Upper lobe of left lung (tissue), 6 donors: ENCODE measurements around the gene LRRC74A. TPM values are rescaled to one million over a fixed set of nuclear protein-coding genes. Genes with fewer than 3 reads are reported as not detected.

Source experiments
- ATAC-seq, 2 donors: fragments of 200-7000 bp; cut with Tn5 transposase; one replicate each; pipeline ENCODE4 v1.9.1; 2022; ENCODE audit warnings: mild to moderate bottlenecking in 2 of 2, moderate library complexity in 2 of 2; ENCODE audit not compliant: low FRiP score in 2 of 2
- DNase-seq, 2 donors: peaks; one replicate each; pipeline ENCODE4 v3.0.0-alpha.2; 2019 to 2020
- H3K27ac ChIP-seq, 4 donors: fragments of 200-600 bp; sonication (generic); one replicate each; pipeline ENCODE4 v1.5.1; 2016 to 2019
- H3K27me3 ChIP-seq, 4 donors: fragments of 200-600 bp; sonication (generic); one replicate each; pipeline ENCODE4 v1.5.1; 2017 to 2019
- H3K36me3 ChIP-seq, 4 donors: fragments of 200-600 bp; sonication (generic); one replicate each; pipeline ENCODE4 v1.5.1; 2016 to 2019
- H3K4me1 ChIP-seq, 4 donors: fragments of 200-600 bp; sonication (generic); one replicate each; pipeline ENCODE4 v1.5.1; 2018 to 2019
- H3K4me3 ChIP-seq, 4 donors: fragments of 200-600 bp; sonication (generic); one replicate each; pipeline ENCODE4 v1.5.1; 2017 to 2019; ENCODE audit warnings: mild to moderate bottlenecking in 2 of 4, moderate library complexity in 1 of 4
- H3K9me3 ChIP-seq, 4 donors: fragments of 200-600 bp; sonication (generic); one replicate each; pipeline ENCODE4 v1.5.1; 2018 to 2019
- CTCF ChIP-seq, 6 experiments: fragments of 450-650 bp in 4 of 6; fragments of 200-600 bp in 2 of 6; sonication (generic) in 2 of 6; IDR thresholded peaks; one replicate each; pipeline ENCODE4 v1.5.1; 2016 to 2019; ENCODE audit warnings: antibody characterized with exemption in 6 of 6
- EP300 ChIP-seq, 4 donors: sonication (generic); formaldehyde crosslinking; IDR thresholded peaks; one replicate each; pipeline ENCODE4 v1.5.1; 2017; ENCODE audit warnings: antibody characterized with exemption in 4 of 4, control low read depth in 2 of 4
- POLR2A ChIP-seq, 4 donors: fragments of 450-650 bp; IDR thresholded peaks; one replicate each; pipeline ENCODE4 v1.5.1; 2016 to 2017; ENCODE audit warnings: antibody characterized with exemption in 4 of 4, mild to moderate bottlenecking in 2 of 4
- POLR2AphosphoS5 ChIP-seq, 2 donors: sonication (generic); formaldehyde crosslinking; IDR thresholded peaks; one replicate each; pipeline ENCODE4 v1.5.1; 2017; ENCODE audit warnings: antibody characterized with exemption in 2 of 2
- WGBS, 2 donors: methylation state at CpG; one replicate each; pipeline ENCODE4 v1.1.5; 2017 to 2018; 5-methylcytosine and 5-hydroxymethylcytosine counted together
- total RNA-seq, 6 donors: library from RNA; depleted of rRNA in 4 of 6; stranded (reverse); fragments of >200 nt in 4 of 6; gene quantifications; one replicate each; pipeline versions ENCODE4 v1.1.0 to v1.2.1, GENCODE V29; 2016 to 2021
- donor health status: DM: no; HTN: no; CAD: no; lungs with moderate emphysema.
- donor health status: DM: no; HTN: yes; CAD: no; lungs with severe emphysema.

LRRC74A gene
- total RNA-seq, 6 donors from 2014 or later = not detected

- H3K4me3 ChIP-seq = no peak overlapping the region
- WGBS, 2 donors = 71 to 77% methylated on average over 2 of the region's 2 CpGs
- ATAC-seq = no peak
- peak overlapping the region; percentile 11 to 68 (median 30) for H3K27ac ChIP-seq
- peaks cover 16 to 43% (median 31%) of the 10 kb centered on the region in 4 donors for H3K4me1 ChIP-seq
- H3K27me3 ChIP-seq = no peaks in the 10 kb centered on the region
- no peak for TF ChIP-seq POLR2A (IDR thresholded peaks at IDR 0.05)
- no peak for TF ChIP-seq CTCF (IDR thresholded peaks at IDR 0.05)
- TF ChIP-seq EP300 (IDR thresholded peaks at IDR 0.05) = no peak
- TF ChIP-seq POLR2AphosphoS5 (IDR thresholded peaks at IDR 0.05) = no peak
- H3K9me3 ChIP-seq = no peaks in the 10 kb centered on the region
- H3K36me3 ChIP-seq = peaks cover 0 to 41% (median 14%) of the 10 kb centered on the region in 4 donors
- DNase-seq = no peak
Observed at GRCh38 chr14:76781648-76782051, 44.6 kb upstream of the LRRC74A start.

GRCh38 chr14:76782115-76782884, 43.9 kb upstream of the LRRC74A start:
- TF ChIP-seq POLR2AphosphoS5 (IDR thresholded peaks at IDR 0.05) (no peak), POLR2A (IDR thresholded peaks at IDR 0.05) (no peak), CTCF (IDR thresholded peaks at IDR 0.05) (no peak), EP300 (IDR thresholded peaks at IDR 0.05) (no peak)
- H3K4me1 ChIP-seq = peaks cover 16 to 36% (median 29%) of the 10 kb centered on the region in 4 donors
- no peaks in the 10 kb centered on the region for H3K9me3 ChIP-seq
- no peaks in the 10 kb centered on the region for H3K27me3 ChIP-seq
- H3K27ac ChIP-seq = peak overlapping the region; percentile 24 to 68 (median 46)
- H3K36me3 ChIP-seq = peaks cover 0 to 48% (median 20%) of the 10 kb centered on the region in 4 donors
- DNase-seq (no peak), ATAC-seq (no peak)
- WGBS, 2 donors = 81 to 89% methylated on average over 9 to 10 of the region's 10 CpGs
- H3K4me3 ChIP-seq = no peak overlapping the region

DNA sequence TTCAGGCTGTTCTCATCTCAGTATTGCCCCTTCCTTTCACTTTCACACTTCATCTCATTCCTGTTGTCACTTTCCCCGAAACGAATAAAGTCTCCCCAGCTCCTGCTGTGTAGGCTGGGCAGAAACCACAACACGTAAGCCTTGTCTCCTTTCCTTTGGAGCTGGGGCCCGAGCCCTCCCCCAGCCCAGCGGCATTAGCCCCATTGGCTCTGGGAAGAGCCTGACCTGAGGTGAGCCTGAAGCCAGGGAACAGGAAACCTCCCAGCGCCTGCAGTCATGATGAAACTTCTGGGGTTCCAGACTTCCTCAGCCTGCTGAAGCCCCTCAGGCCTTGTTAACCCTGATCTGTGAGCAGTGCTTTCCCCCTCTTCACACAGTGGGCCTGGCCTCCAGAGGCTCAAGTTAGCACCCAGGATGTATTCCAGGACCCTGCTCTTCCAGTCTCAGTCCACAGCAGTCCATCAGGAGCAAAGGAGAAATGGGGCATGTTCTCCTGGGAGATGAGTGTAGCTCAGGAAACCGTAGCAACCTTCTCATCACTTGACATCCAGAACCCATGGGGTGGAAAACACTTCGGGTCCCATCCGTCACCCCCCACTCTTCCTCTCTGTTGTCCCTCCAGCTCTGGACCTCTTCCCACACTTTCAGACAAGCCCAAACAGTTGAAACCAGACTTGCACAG, 43.2 kb upstream of the LRRC74A start:
- TF ChIP-seq CTCF (IDR thresholded peaks at IDR 0.05) (no peak), EP300 (IDR thresholded peaks at IDR 0.05) (no peak), POLR2AphosphoS5 (IDR thresholded peaks at IDR 0.05) (no peak), POLR2A (IDR thresholded peaks at IDR 0.05) (no peak)
- peaks cover 12 to 31% (median 23%) of the 10 kb centered on the region in 4 donors for H3K4me1 ChIP-seq
- DNase-seq (no peak), ATAC-seq (no peak)
- WGBS, 2 donors = 35 to 37% methylated on average over 8 to 9 of the region's 9 CpGs
- no peaks in the 10 kb centered on the region for H3K27me3 ChIP-seq
- peak overlapping the region; percentile 17 to 68 (median 46) for H3K27ac ChIP-seq
- no peaks in the 10 kb centered on the region for H3K9me3 ChIP-seq
- H3K4me3 ChIP-seq = no peak overlapping the region
- peaks cover 2 to 55% (median 25%) of the 10 kb centered on the region in 4 donors for H3K36me3 ChIP-seq

DNA sequence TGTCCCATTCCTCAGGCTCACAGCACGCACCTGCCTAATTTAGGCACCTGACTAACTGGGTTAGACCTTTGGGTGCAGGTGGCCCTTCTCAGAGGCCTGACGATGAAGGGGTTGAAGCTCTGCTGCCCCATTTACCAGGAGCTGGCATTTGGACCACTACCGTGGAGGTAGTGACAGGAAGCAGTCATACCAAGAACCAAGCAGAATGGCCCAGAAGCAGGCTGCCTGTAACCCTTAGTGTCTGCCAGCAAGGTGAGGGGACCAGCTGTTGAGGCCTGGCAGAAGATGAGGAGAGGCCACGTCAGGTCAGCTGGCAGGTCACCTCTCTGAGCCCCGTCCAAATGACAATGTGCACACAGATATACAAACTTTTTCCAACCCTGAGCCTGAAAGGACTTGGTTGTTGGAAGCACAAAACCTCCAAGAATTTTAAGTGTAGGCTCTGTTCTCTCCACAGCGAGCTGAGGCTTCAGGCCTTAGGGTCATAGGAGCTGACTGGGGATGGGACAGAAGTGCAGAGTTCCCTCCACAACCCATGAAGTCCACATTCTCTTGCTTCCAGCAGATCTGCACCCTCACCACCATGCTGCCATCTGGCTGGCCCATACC, 41.8 kb upstream of the LRRC74A start:
- Histone ChIP-seq H3K4me1 (peaks cover 12 to 31% (median 23%) of the 10 kb centered on the region in 4 donors), H3K4me3 (no peak overlapping the region), H3K27ac (peak overlapping the region in 1 of 4 donors; percentile 14), H3K9me3 (no peaks in the 10 kb centered on the region), H3K36me3 (peaks cover 14 to 63% (median 38%) of the 10 kb centered on the region in 4 donors), H3K27me3 (no peaks in the 10 kb centered on the region)
- WGBS, 2 donors = 60 to 88% methylated on average over 5 to 6 of the region's 6 CpGs
- ATAC-seq (no peak), DNase-seq (no peak)
- TF ChIP-seq POLR2A (IDR thresholded peaks at IDR 0.05) (no peak), EP300 (IDR thresholded peaks at IDR 0.05) (no peak), CTCF (IDR thresholded peaks at IDR 0.05) (no peak), POLR2AphosphoS5 (IDR thresholded peaks at IDR 0.05) (no peak)
